Neuronal stem cell (in vitro differentiated cells): ENCODE results near the gene ISOC2.
A peak's percentile ranks its signal among the peaks of the same experiment; 100 is the strongest.

Experiments used
- DNase-seq: peaks from one replicate; pipeline ENCODE4 v3.0.0-alpha.2; 2013; ENCODE audit warnings: low spot score
- H2AFZ ChIP-seq: one replicate; pipeline ENCODE4 v1.6.1; 2013; ENCODE audit warnings: mild to moderate bottlenecking, low read length, inconsistent platforms
- H2AK5ac ChIP-seq: 2 replicates; pipeline ENCODE4 v1.6.1; 2013; ENCODE audit warnings: low read depth, mild to moderate bottlenecking, inconsistent platforms, low read length, moderate library complexity, mixed read lengths
- H2BK120ac ChIP-seq: 2 replicates; pipeline ENCODE4 v1.6.1; 2013; ENCODE audit warnings: low read depth, mild to moderate bottlenecking, inconsistent platforms, low read length, moderate library complexity, mixed read lengths
- H2BK12ac ChIP-seq: one replicate; pipeline ENCODE4 v1.6.1; 2013; ENCODE audit warnings: low read length, inconsistent platforms
- H2BK15ac ChIP-seq: 2 replicates; pipeline ENCODE4 v1.6.1; 2013; ENCODE audit warnings: mild to moderate bottlenecking, low read length, inconsistent platforms, mixed read lengths
- H2BK5ac ChIP-seq: one replicate; pipeline ENCODE4 v1.6.1; 2013; ENCODE audit warnings: inconsistent platforms, mild to moderate bottlenecking, low read length, moderate library complexity
- H3K14ac ChIP-seq: one replicate; pipeline ENCODE4 v1.6.1; 2013; ENCODE audit warnings: low read length, inconsistent platforms
- H3K18ac ChIP-seq: 2 replicates; pipeline ENCODE4 v1.6.1; 2013; ENCODE audit warnings: low read length, inconsistent platforms
- H3K23ac ChIP-seq: 2 replicates; pipeline ENCODE4 v1.6.1; 2013; ENCODE audit warnings: low read depth, mild to moderate bottlenecking, mixed read lengths, low read length, inconsistent platforms; ENCODE audit not compliant: poor library complexity
- H3K27ac ChIP-seq: replicated peaks from 3 replicates; pipeline ENCODE4 v1.5.1; 2013; ENCODE audit warnings: low read length, inconsistent platforms
- H3K27me3 ChIP-seq, 3 experiments: 2 replicates each; pipeline ENCODE4 v1.6.1; 2013; ENCODE audit warnings: low read length in 3 of 3, mild to moderate bottlenecking in 2 of 3, inconsistent platforms in 1 of 3, low read depth in 1 of 3, mixed read lengths in 1 of 3, moderate library complexity in 1 of 3; ENCODE audit not compliant: control insufficient read depth in 3 of 3, insufficient read depth in 3 of 3
- H3K36me3 ChIP-seq, 2 donors: replicated peaks in 1 of 2; 2 replicates each; pipeline ENCODE4 v1.6.1; 2013; ENCODE audit warnings: low read length in 2 of 2; ENCODE audit not compliant: control insufficient read depth in 2 of 2, insufficient read depth in 2 of 2
- H3K4ac ChIP-seq: 2 replicates; pipeline ENCODE4 v1.6.1; 2013; ENCODE audit warnings: inconsistent platforms, mild to moderate bottlenecking, low read length, moderate library complexity
- H3K4me1 ChIP-seq, 2 donors: 1 replicate in 1 of 2; 2 replicates in 1 of 2; pipeline ENCODE4 v1.6.1; 2013; ENCODE audit warnings: low read length in 2 of 2, low read depth in 1 of 2; ENCODE audit not compliant: control insufficient read depth in 2 of 2, insufficient read depth in 1 of 2
- H3K4me2 ChIP-seq: one replicate; pipeline ENCODE4 v1.6.1; 2013; ENCODE audit warnings: mild to moderate bottlenecking, low read length, inconsistent platforms; ENCODE audit not compliant: insufficient read depth, poor library complexity, severe bottlenecking
- H3K4me3 ChIP-seq, 2 donors: 2 replicates each; pipeline ENCODE4 v1.5.1; 2013; ENCODE audit warnings: low read length in 2 of 2, mild to moderate bottlenecking in 2 of 2, inconsistent platforms in 1 of 2, moderate library complexity in 1 of 2
- H3K79me1 ChIP-seq: one replicate; pipeline ENCODE4 v1.6.1; 2013; ENCODE audit warnings: low read depth, mild to moderate bottlenecking, inconsistent platforms, low read length, moderate library complexity
- H3K9ac ChIP-seq: one replicate; pipeline ENCODE4 v1.6.1; 2013; ENCODE audit warnings: mild to moderate bottlenecking, low read depth, low read length, inconsistent platforms; ENCODE audit not compliant: poor library complexity
- H3K9me3 ChIP-seq, 2 donors: replicated peaks in 1 of 2; 2 replicates each; pipeline versions ENCODE3 to v1.6.1; 2013; ENCODE audit warnings: low read length in 2 of 2, mild to moderate bottlenecking in 2 of 2, inconsistent platforms in 1 of 2, low read depth in 1 of 2, mixed read lengths in 1 of 2, moderate library complexity in 1 of 2; ENCODE audit not compliant: control insufficient read depth in 2 of 2, insufficient read depth in 1 of 2
- H4K8ac ChIP-seq: one replicate; pipeline ENCODE4 v1.6.1; 2013; ENCODE audit warnings: low read depth, mild to moderate bottlenecking, inconsistent platforms, low read length, moderate library complexity
- H4K91ac ChIP-seq: one replicate; pipeline ENCODE4 v1.6.1; 2013; ENCODE audit warnings: low read length, low read depth, mild to moderate bottlenecking, inconsistent platforms; ENCODE audit not compliant: poor library complexity
- WGBS, 2 donors: extraction: QIAGEN DNeasy Blood & Tissue Kit; methylation state at CpG; one replicate each; pipeline ENCODE4 v1.1.7; 2013; ENCODE audit warnings: missing lambda C conversion rate in 2 of 2, mixed read lengths in 1 of 2; ENCODE audit not compliant: insufficient read length in 2 of 2, insufficient replicate concordance in 1 of 2; ENCODE audit errors: extremely low coverage in 2 of 2; 5-methylcytosine and 5-hydroxymethylcytosine counted together

Gene ISOC2

GRCh38 chr19:55494172-55494761 lies 32.8 kb upstream of the ISOC2 start:
- peaks cover 5 to 18% of the 10 kb centered on the region in 2 donors for H3K4me1 ChIP-seq
- H3K9ac ChIP-seq = no peak overlapping the region
- H2BK5ac ChIP-seq = no peak overlapping the region
- no peaks in the 10 kb centered on the region for H3K27me3 ChIP-seq
- no peaks in the 10 kb centered on the region for H3K36me3 ChIP-seq
- WGBS, 2 donors = no CpG with 5 or more reads among the region's 22 CpGs
- peaks cover 3% of the 10 kb centered on the region for H3K79me1 ChIP-seq
- H4K8ac ChIP-seq = no peak overlapping the region
- H3K4me2 ChIP-seq = no peak overlapping the region
- peak overlapping the region; percentile 58 for H2AFZ ChIP-seq
- H3K14ac ChIP-seq = peak overlapping the region; percentile 85
- H2BK12ac ChIP-seq = no peak overlapping the region
- H2AK5ac ChIP-seq = peak overlapping the region; percentile 29
- no peak overlapping the region for H3K4ac ChIP-seq
- H4K91ac ChIP-seq = no peak overlapping the region
- no peak overlapping the region for H3K23ac ChIP-seq
- DNase-seq = no peak
- H2BK15ac ChIP-seq = no peak overlapping the region
- H3K27ac ChIP-seq = no peak overlapping the region
- H3K18ac ChIP-seq = peak overlapping the region; percentile 53
- no peaks in the 10 kb centered on the region for H3K9me3 ChIP-seq
- no peak overlapping the region for H3K4me3 ChIP-seq
- no peak overlapping the region for H2BK120ac ChIP-seq

GRCh38 chr19:55493645-55494171 lies 32.3 kb upstream of the ISOC2 start:
- no peak overlapping the region for H2AFZ ChIP-seq
- no peak overlapping the region for H4K91ac ChIP-seq
- peak overlapping the region; percentile 31 for H3K23ac ChIP-seq
- no peaks in the 10 kb centered on the region for H3K36me3 ChIP-seq
- peaks cover 8 to 23% of the 10 kb centered on the region in 2 donors for H3K4me1 ChIP-seq
- no peak overlapping the region for H2BK12ac ChIP-seq
- H3K4me2 ChIP-seq = no peak overlapping the region
- peak overlapping the region; percentile 92 for H2AK5ac ChIP-seq
- H3K14ac ChIP-seq = no peak overlapping the region
- H3K27me3 ChIP-seq = no peaks in the 10 kb centered on the region
- no peak overlapping the region for H3K4me3 ChIP-seq
- no peak overlapping the region for H3K27ac ChIP-seq
- no peak for DNase-seq
- no peak overlapping the region for H2BK120ac ChIP-seq
- peaks cover 3% of the 10 kb centered on the region for H3K79me1 ChIP-seq
- no peak overlapping the region for H3K9ac ChIP-seq
- H3K9me3 ChIP-seq = no peaks in the 10 kb centered on the region
- no CpG with 5 or more reads among the region's 38 CpGs for WGBS, 2 donors
- no peak overlapping the region for H2BK15ac ChIP-seq
- no peak overlapping the region for H4K8ac ChIP-seq
- no peak overlapping the region for H3K4ac ChIP-seq
- H3K18ac ChIP-seq = peak overlapping the region; percentile 76
- H2BK5ac ChIP-seq = peak overlapping the region; percentile 66

- no peak overlapping the region for H4K91ac ChIP-seq
- no peak overlapping the region for H3K4me2 ChIP-seq
- H2BK5ac ChIP-seq = peak overlapping the region; percentile 66
- H4K8ac ChIP-seq = no peak overlapping the region
- H3K4me3 ChIP-seq = no peak overlapping the region
- H2AK5ac ChIP-seq = peak overlapping the region; percentile 92
- H2BK12ac ChIP-seq = no peak overlapping the region
- no peak overlapping the region for H2BK15ac ChIP-seq
- H3K4me1 ChIP-seq = peaks cover 12 to 27% of the 10 kb centered on the region in 2 donors
- no peak overlapping the region for H3K9ac ChIP-seq
- H2BK120ac ChIP-seq = no peak overlapping the region
- no peak overlapping the region for H3K4ac ChIP-seq
- H3K79me1 ChIP-seq = peaks cover 3% of the 10 kb centered on the region
- no CpG with 5 or more reads among the region's 18 CpGs for WGBS, 2 donors
- DNase-seq = no peak
- peak overlapping the region; percentile 31 for H3K23ac ChIP-seq
- H3K18ac ChIP-seq = peak overlapping the region; percentile 76
- H3K27me3 ChIP-seq = no peaks in the 10 kb centered on the region
- no peaks in the 10 kb centered on the region for H3K36me3 ChIP-seq
- no peak overlapping the region for H3K14ac ChIP-seq
- H2AFZ ChIP-seq = no peak overlapping the region
- H3K9me3 ChIP-seq = no peaks in the 10 kb centered on the region
- H3K27ac ChIP-seq = no peak overlapping the region
Observed at GRCh38 chr19:55493052-55493644, 31.7 kb upstream of the ISOC2 start.

- H2BK5ac ChIP-seq = peak overlapping the region; percentile 66
- H3K9ac ChIP-seq = no peak overlapping the region
- H3K27ac ChIP-seq = no peak overlapping the region
- no peak overlapping the region for H3K4ac ChIP-seq
- H3K36me3 ChIP-seq = no peaks in the 10 kb centered on the region
- H2BK12ac ChIP-seq = no peak overlapping the region
- H4K91ac ChIP-seq = no peak overlapping the region
- H4K8ac ChIP-seq = no peak overlapping the region
- H3K79me1 ChIP-seq = peaks cover 5% of the 10 kb centered on the region
- H3K18ac ChIP-seq = no peak overlapping the region
- H2BK15ac ChIP-seq = no peak overlapping the region
- no CpG with 5 or more reads among the region's 12 CpGs for WGBS, 2 donors
- H3K27me3 ChIP-seq = no peaks in the 10 kb centered on the region
- H2AK5ac ChIP-seq = peak overlapping the region; percentile 6
- no peak overlapping the region for H3K23ac ChIP-seq
- DNase-seq = no peak
- no peak overlapping the region for H2AFZ ChIP-seq
- no peaks in the 10 kb centered on the region for H3K9me3 ChIP-seq
- H3K4me1 ChIP-seq = peaks cover 18 to 34% of the 10 kb centered on the region in 2 donors
- H3K4me2 ChIP-seq = no peak overlapping the region
- no peak overlapping the region for H3K4me3 ChIP-seq
- H3K14ac ChIP-seq = no peak overlapping the region
- no peak overlapping the region for H2BK120ac ChIP-seq
Observed at GRCh38 chr19:55492362-55492944, 31.0 kb upstream of the ISOC2 start.
